Measurements from ENCODE around the gene TBC1D4. TPM values are rescaled to one million over a fixed set of nuclear protein-coding genes. Genes with fewer than 3 reads are reported as not detected.

TBC1D4 gene
- total and polyA plus RNA-seq, 2 experiments from 2014 or later: 5.5 to 13.5 TPM

- Histone ChIP-seq H3F3A (ENCODE audit: insufficient read depth) (peaks cover 8% of the 10 kb centered on the region), H3K27ac (no peak overlapping the region), H3K79me2 (ENCODE audit: insufficient read depth) (peaks cover 44% of the 10 kb centered on the region), H3K9ac (no peak overlapping the region), H4K20me1 (ENCODE audit: insufficient read depth) (no peaks in the 10 kb centered on the region), H3K4me3 (no peak overlapping the region), H3K4me2 (ENCODE audit: unreplicated experiment) (no peak overlapping the region), H3K9me2 (ENCODE audit: insufficient read depth) (no peaks in the 10 kb centered on the region), H3K9me3 (ENCODE audit: low read depth) (no peaks in the 10 kb centered on the region), H3K36me3 (ENCODE audit: low read depth) (no peaks in the 10 kb centered on the region), H3K27me3 (replicated peaks; ENCODE audit: insufficient read depth) (no peaks in the 10 kb centered on the region), H3K4me1 (ENCODE audit: insufficient read depth) (peaks cover 9% of the 10 kb centered on the region; the same call in 1 of the 2 replicates), H2AFZ (no peak overlapping the region)
- no peak for DNase-seq
- TF ChIP-seq EZH2phosphoT487 (IDR thresholded peaks at IDR 0.05; ENCODE audit: insufficient read depth, low read depth) (no peak), EZH2 (IDR thresholded peaks at IDR 0.05; ENCODE audit: insufficient read depth, poor library complexity, severe bottlenecking) (no peak)
- in situ Hi-C loops (cut with MboI): no loop called here
Measured at GRCh38 chr13:75461314-75461713, 20.7 kb downstream of the TBC1D4 start.

GRCh38 chr13:75460644-75461043 lies 21.3 kb downstream of the TBC1D4 start:
- Histone ChIP-seq H3K27me3 (replicated peaks; ENCODE audit: insufficient read depth) (no peaks in the 10 kb centered on the region), H3K4me1 (ENCODE audit: insufficient read depth) (peaks cover 9% of the 10 kb centered on the region; the same call in 1 of the 2 replicates), H3K4me3 (no peak overlapping the region), H4K20me1 (ENCODE audit: insufficient read depth) (no peaks in the 10 kb centered on the region), H3K9me3 (ENCODE audit: low read depth) (no peaks in the 10 kb centered on the region), H3F3A (ENCODE audit: insufficient read depth) (peaks cover 8% of the 10 kb centered on the region), H3K36me3 (ENCODE audit: low read depth) (no peaks in the 10 kb centered on the region), H3K9me2 (ENCODE audit: insufficient read depth) (no peaks in the 10 kb centered on the region), H3K27ac (no peak overlapping the region), H3K4me2 (ENCODE audit: unreplicated experiment) (no peak overlapping the region), H2AFZ (no peak overlapping the region), H3K9ac (no peak overlapping the region), H3K79me2 (ENCODE audit: insufficient read depth) (peaks cover 44% of the 10 kb centered on the region)
- no peak for TF ChIP-seq EZH2 (IDR thresholded peaks at IDR 0.05; ENCODE audit: insufficient read depth, poor library complexity, severe bottlenecking)
- TF ChIP-seq EZH2phosphoT487 (IDR thresholded peaks at IDR 0.05; ENCODE audit: insufficient read depth, low read depth): no peak
- in situ Hi-C loops (cut with MboI): no loop called here
- DNase-seq: no peak
- WGBS, 2 experiments (ENCODE audit: low coverage in 1 of 2, low lambda C conversion rate in 2 of 2, missing lambda C conversion rate in 2 of 2): 73 to 75% methylated on average over 5 of the region's 5 CpGs

DNA sequence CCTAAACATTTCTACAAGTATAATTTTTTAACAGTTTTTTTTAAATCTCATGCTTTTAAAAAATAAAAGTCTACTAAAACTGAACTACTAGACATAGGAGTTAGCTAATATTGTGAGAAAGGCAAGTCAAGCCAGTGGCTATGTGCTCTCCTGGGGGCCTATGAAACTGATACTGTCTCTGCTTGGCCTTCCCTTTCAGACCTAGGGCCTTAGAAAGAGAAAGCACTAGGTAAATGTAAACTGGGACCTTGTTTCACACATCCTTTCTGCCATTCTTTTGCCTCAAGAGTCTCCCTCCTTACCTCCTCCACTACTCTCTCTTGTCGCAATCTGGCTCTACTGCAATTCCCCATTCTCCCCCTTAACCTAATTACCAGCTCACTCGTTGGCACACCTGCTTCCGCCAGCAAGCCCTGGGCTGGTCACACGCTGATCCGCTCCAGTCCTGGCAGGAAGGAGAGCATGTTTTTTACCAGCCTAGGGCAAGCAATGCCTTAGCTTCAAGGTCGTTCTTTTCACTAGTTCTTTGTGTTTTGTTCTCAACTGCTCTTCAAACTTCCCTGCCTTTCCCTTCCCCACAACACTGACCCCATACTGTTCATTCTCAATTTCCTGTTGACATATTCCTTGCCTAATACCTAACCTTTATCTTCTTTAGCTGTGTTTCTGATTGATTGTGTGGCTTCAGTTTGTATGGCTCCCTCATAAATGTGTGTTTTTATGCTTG lies 23.1 kb downstream of the TBC1D4 start:
- H3K36me3 ChIP-seq (ENCODE audit: low read depth): no peaks in the 10 kb centered on the region
- H3K27me3 ChIP-seq (replicated peaks; ENCODE audit: insufficient read depth): no peaks in the 10 kb centered on the region
- H3K9ac ChIP-seq: no peak overlapping the region
- no peak overlapping the region for H3K27ac ChIP-seq
- in situ Hi-C loops (cut with MboI): no loop called here
- H2AFZ ChIP-seq: no peak overlapping the region
- WGBS, 2 experiments (ENCODE audit: low coverage in 1 of 2, low lambda C conversion rate in 2 of 2, missing lambda C conversion rate in 2 of 2): 90 to 91% methylated on average over 6 of the region's 6 CpGs
- H3K4me1 ChIP-seq (ENCODE audit: insufficient read depth): peaks cover 9% of the 10 kb centered on the region; the same call in 1 of the 2 replicates
- H3K9me3 ChIP-seq (ENCODE audit: low read depth): no peaks in the 10 kb centered on the region
- H3F3A ChIP-seq (ENCODE audit: insufficient read depth): peaks cover 8% of the 10 kb centered on the region
- no peak for DNase-seq
- H3K4me2 ChIP-seq (ENCODE audit: unreplicated experiment): no peak overlapping the region
- no peaks in the 10 kb centered on the region for H3K9me2 ChIP-seq (ENCODE audit: insufficient read depth)
- H3K79me2 ChIP-seq (ENCODE audit: insufficient read depth): peaks cover 40% of the 10 kb centered on the region
- H3K4me3 ChIP-seq: no peak overlapping the region
- no peaks in the 10 kb centered on the region for H4K20me1 ChIP-seq (ENCODE audit: insufficient read depth)
- TF ChIP-seq EZH2 (IDR thresholded peaks at IDR 0.05; ENCODE audit: insufficient read depth, poor library complexity, severe bottlenecking) (no peak), EZH2phosphoT487 (IDR thresholded peaks at IDR 0.05; ENCODE audit: insufficient read depth, low read depth) (no peak)

- Histone ChIP-seq H3F3A (ENCODE audit: insufficient read depth) (peaks cover 13% of the 10 kb centered on the region), H3K4me3 (no peak overlapping the region), H2AFZ (no peak overlapping the region), H3K36me3 (ENCODE audit: low read depth) (no peaks in the 10 kb centered on the region), H3K9me3 (ENCODE audit: low read depth) (no peaks in the 10 kb centered on the region), H3K9me2 (ENCODE audit: insufficient read depth) (no peaks in the 10 kb centered on the region), H3K27me3 (replicated peaks; ENCODE audit: insufficient read depth) (no peaks in the 10 kb centered on the region), H3K79me2 (ENCODE audit: insufficient read depth) (peaks cover 31% of the 10 kb centered on the region), H3K9ac (no peak overlapping the region), H3K27ac (no peak overlapping the region), H3K4me2 (ENCODE audit: unreplicated experiment) (no peak overlapping the region), H4K20me1 (ENCODE audit: insufficient read depth) (no peaks in the 10 kb centered on the region), H3K4me1 (ENCODE audit: insufficient read depth) (peaks cover 12% of the 10 kb centered on the region)
- in situ Hi-C loops (cut with MboI): no loop called here
- TF ChIP-seq EZH2 (IDR thresholded peaks at IDR 0.05; ENCODE audit: insufficient read depth, poor library complexity, severe bottlenecking) (no peak), EZH2phosphoT487 (IDR thresholded peaks at IDR 0.05; ENCODE audit: insufficient read depth, low read depth) (no peak)
- no peak for DNase-seq
Measured at GRCh38 chr13:75455962-75456361, 26.0 kb downstream of the TBC1D4 start.

All from GM23248 (cell line).